Endothelial cell of umbilical vein (primary cell): ENCODE data around the gene AHRR.

Source experiments
- CTCF ChIP-seq, 2 donors: IDR thresholded peaks; 1 replicate in 1 of 2; 2 replicates in 1 of 2; pipeline ENCODE4 v1.5.1; 2011; ENCODE audit warnings: low read length in 2 of 2, mild to moderate bottlenecking in 2 of 2, moderate library complexity in 2 of 2, control low read depth in 1 of 2, inconsistent platforms in 1 of 2, low read depth in 1 of 2; ENCODE audit not compliant: insufficient read depth in 1 of 2; ENCODE audit errors: extremely low read depth in 1 of 2
- EZH2 ChIP-seq: IDR thresholded peaks from 2 replicates; pipeline ENCODE4 v1.6.1; 2012; ENCODE audit warnings: borderline replicate concordance, low read depth, mild to moderate bottlenecking, moderate library complexity, low read length, inconsistent platforms; ENCODE audit not compliant: severe bottlenecking
- MAX ChIP-seq: IDR thresholded peaks from 2 replicates; pipeline ENCODE4 v1.6.1; 2011; ENCODE audit not compliant: insufficient read depth, insufficient read length
- MYC ChIP-seq: IDR thresholded peaks from one replicate; pipeline ENCODE4 v1.6.1; 2011; ENCODE audit warnings: mild to moderate bottlenecking, low read depth, low read length
- POLR2A ChIP-seq: IDR thresholded peaks from 2 replicates; pipeline ENCODE4 v1.6.1; 2012; ENCODE audit warnings: low read depth, mild to moderate bottlenecking, control low read depth, low read length
- POLR2AphosphoS5 ChIP-seq: IDR thresholded peaks from 2 replicates; pipeline ENCODE4 v1.6.1; 2012; ENCODE audit warnings: low read depth, mild to moderate bottlenecking, control low read depth, low read length, moderate library complexity; ENCODE audit not compliant: insufficient read depth

GRCh38 chr5:448061-448765 is 126.7 kb downstream of the AHRR start:
- no peak for TF ChIP-seq POLR2A
- TF ChIP-seq CTCF (IDR thresholded peaks at IDR 0.05; ENCODE audit: extremely low read depth in 1 of 2, insufficient read depth in 1 of 2, low read depth in 1 of 2, low read length in 2 of 2), result no peak
- TF ChIP-seq POLR2AphosphoS5, result no peak
- TF ChIP-seq MAX, result no peak
- no peak for TF ChIP-seq EZH2
- TF ChIP-seq MYC, result no peak
